ENCODE data around the gene TMEM106C. TPM values are rescaled to one million over a fixed set of nuclear protein-coding genes. Genes with fewer than 3 reads are reported as not detected.

Gene TMEM106C
- total and polyA plus RNA-seq, 9 of the 15 experiments (the other 6 are each of a cell fraction or from before 2014, with no cell fraction given): 37.6 to 183 (median 57.2) TPM

GRCh38 chr12:47982770-47983169 lies 19.4 kb downstream of the TMEM106C start:
- intact Hi-C loops (cut with micrococcal nuclease) (no loop called here), in situ Hi-C loops (cut with MboI) (no loop called here)
- Histone ChIP-seq H3K27me3 (ENCODE audit: control insufficient read depth in 2 of 2, insufficient read depth in 2 of 2, low read length in 2 of 2) (peaks cover 42 to 96% of the 10 kb centered on the region in 2 experiments; a peak in 4 of 5 replicates), H3K36me3 (ENCODE audit: control insufficient read depth, insufficient read depth, low read length) (no peaks in the 10 kb centered on the region), H2AFZ (ENCODE audit: low read depth, low read length) (no peak overlapping the region), H3K79me2 (ENCODE audit: control insufficient read depth, insufficient read depth, low read length) (no peaks in the 10 kb centered on the region), H3K4me3 (no peak overlapping the region), H3K4me1 (replicated peaks in 1 of 2; ENCODE audit: control insufficient read depth in 2 of 2, insufficient read depth in 2 of 2, low read length in 2 of 2) (peaks cover 0 to 16% of the 10 kb centered on the region in 2 experiments; a peak in 2 of 5 replicates), H3K9me3 (replicated peaks; ENCODE audit: control insufficient read depth, insufficient read depth, low read depth, low read length) (no peaks in the 10 kb centered on the region), H4K20me1 (replicated peaks; ENCODE audit: control insufficient read depth, insufficient read depth, low read length) (peaks cover 13% of the 10 kb centered on the region; the same call in 1 of the 2 replicates), H3K9ac (ENCODE audit: insufficient read depth in 1 of 2, low read depth in 2 of 2, low read length in 2 of 2) (no peak overlapping the region), H3K9me1 (ENCODE audit: control insufficient read depth, insufficient read depth, low read length) (peaks cover 3% of the 10 kb centered on the region), H3K4me2 (ENCODE audit: insufficient read depth, low read length) (no peak overlapping the region), H3K27ac (ENCODE audit: extremely low read depth, low read depth, low read length) (no peak overlapping the region)
- POLR2A ChIA-PET: interaction anchor here (1.1 to 1.3 kb wide), 2 partner anchors 9 to 19 kb away, joined by 5 to 6 read pairs; partner anchors contain the start of gene TMEM106C
- DNase-seq (ENCODE audit: extremely low read depth in 1 of 4, low spot score in 3 of 4) (no peak), FAIRE-seq (no peak), ATAC-seq (no peak)
- BruUV-seq (replicated peaks): no TSS peak
- CTCF ChIA-PET (ENCODE audit: low intra/inter-chr PET ratio): no interaction called here
- WGBS (ENCODE audit: insufficient coverage, low coverage, missing lambda C conversion rate): 0% methylated on average over 11 of the region's 11 CpGs
- TF ChIP-seq NR2C2 (CRISPR knock-in tag; IDR thresholded peaks at IDR 0.05) (no peak), NR2C2 (tag; IDR thresholded peaks at IDR 0.05) (no peak), RUNX1 (IDR thresholded peaks at IDR 0.05; ENCODE audit: low read depth) (no peak), HDAC3 (IDR thresholded peaks at IDR 0.05; ENCODE audit: borderline replicate concordance, partially characterized antibody) (no peak), RBBP5 (IDR thresholded peaks at IDR 0.05; ENCODE audit: borderline replicate concordance, insufficient read depth, low read length, poor library complexity, severe bottlenecking) (no peak), ZNF408 (CRISPR knock-in tag; IDR thresholded peaks at IDR 0.05; ENCODE audit: low read depth) (no peak), GTF2F1 (IDR thresholded peaks at IDR 0.05; ENCODE audit: low read depth, low read length) (no peak), BRF1 (IDR thresholded peaks at IDR 0.05; ENCODE audit: borderline replicate concordance, extremely low read depth, insufficient read length) (no peak), MLX (CRISPR knock-in tag; conservative IDR thresholded peaks at IDR 0.05) (no peak), E2F1 (CRISPR knock-in tag; IDR thresholded peaks at IDR 0.05) (no peak), ZNF12 (CRISPR knock-in tag; IDR thresholded peaks at IDR 0.05) (no peak), CBFA2T2 (conservative IDR thresholded peaks at IDR 0.05) (no peak), YY1 (IDR thresholded peaks at IDR 0.05; ENCODE audit: borderline replicate concordance in 1 of 3, control insufficient read depth in 1 of 3, extremely low read depth in 1 of 3, insufficient read depth in 3 of 3, insufficient read length in 1 of 3, insufficient replicate concordance in 2 of 3, low read depth in 1 of 3, low read length in 2 of 3) (no peak), MBD2 (IDR thresholded peaks at IDR 0.05; ENCODE audit: borderline replicate concordance, low read depth) (no peak)
- TF ChIP-seq, protein P1, sequence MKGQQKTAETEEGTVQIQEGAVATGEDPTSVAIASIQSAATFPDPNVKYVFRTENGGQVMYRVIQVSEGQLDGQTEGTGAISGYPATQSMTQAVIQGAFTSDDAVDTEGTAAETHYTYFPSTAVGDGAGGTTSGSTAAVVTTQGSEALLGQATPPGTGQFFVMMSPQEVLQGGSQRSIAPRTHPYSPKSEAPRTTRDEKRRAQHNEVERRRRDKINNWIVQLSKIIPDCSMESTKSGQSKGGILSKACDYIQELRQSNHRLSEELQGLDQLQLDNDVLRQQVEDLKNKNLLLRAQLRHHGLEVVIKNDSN (CRISPR knock-in tag; IDR thresholded peaks at IDR 0.05): no peak
- TF ChIP-seq, protein P2, sequence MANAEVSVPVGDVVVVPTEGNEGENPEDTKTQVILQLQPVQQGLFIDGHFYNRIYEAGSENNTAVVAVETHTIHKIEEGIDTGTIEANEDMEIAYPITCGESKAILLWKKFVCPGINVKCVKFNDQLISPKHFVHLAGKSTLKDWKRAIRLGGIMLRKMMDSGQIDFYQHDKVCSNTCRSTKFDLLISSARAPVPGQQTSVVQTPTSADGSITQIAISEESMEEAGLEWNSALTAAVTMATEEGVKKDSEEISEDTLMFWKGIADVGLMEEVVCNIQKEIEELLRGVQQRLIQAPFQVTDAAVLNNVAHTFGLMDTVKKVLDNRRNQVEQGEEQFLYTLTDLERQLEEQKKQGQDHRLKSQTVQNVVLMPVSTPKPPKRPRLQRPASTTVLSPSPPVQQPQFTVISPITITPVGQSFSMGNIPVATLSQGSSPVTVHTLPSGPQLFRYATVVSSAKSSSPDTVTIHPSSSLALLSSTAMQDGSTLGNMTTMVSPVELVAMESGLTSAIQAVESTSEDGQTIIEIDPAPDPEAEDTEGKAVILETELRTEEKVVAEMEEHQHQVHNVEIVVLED (CRISPR knock-in tag; IDR thresholded peaks at IDR 0.05): no peak
